H1 (cell line): ENCODE measurements around the gene UNC119. TPM values are rescaled to one million over a fixed set of nuclear protein-coding genes. Genes with fewer than 3 reads are reported as not detected.

Source experiments
- CHD7 ChIP-seq: fragments of 300-600 bp; sonication (generic); IDR thresholded peaks from 2 replicates; pipeline ENCODE4 v1.7.1; 2012; ENCODE audit warnings: low read length, moderate library complexity, mild to moderate bottlenecking, inconsistent platforms; ENCODE audit not compliant: insufficient replicate concordance
- CREB1 ChIP-seq: IDR thresholded peaks from 2 replicates; pipeline ENCODE4 v1.6.1; 2012; ENCODE audit warnings: inconsistent platforms
- JUN ChIP-seq: IDR thresholded peaks from 2 replicates; pipeline ENCODE4 v1.6.1; 2011; ENCODE audit warnings: low read depth, mild to moderate bottlenecking, improper control_type of control experiment, low read length
- KDM1A ChIP-seq: fragments of 200-600, 300-600 bp; sonication (generic); IDR thresholded peaks from 2 replicates; pipeline ENCODE4 v1.7.1; 2016; ENCODE audit warnings: mild to moderate bottlenecking, low read length, borderline replicate concordance
- KDM5A ChIP-seq: fragments of 200-600 bp; IDR thresholded peaks from 2 replicates; pipeline ENCODE4 v1.7.1; 2012; ENCODE audit warnings: mild to moderate bottlenecking, low read length, inconsistent platforms, mixed read lengths
- RNF2 ChIP-seq: fragments of 200-900, 300-1000 bp; sonication (generic); IDR thresholded peaks from 2 replicates; pipeline ENCODE4 v1.7.1; 2016; ENCODE audit warnings: borderline replicate concordance, low read depth, mild to moderate bottlenecking, antibody characterized with exemption, low read length; ENCODE audit not compliant: poor library complexity, severe bottlenecking; ENCODE audit errors: missing control alignments
- SIN3A ChIP-seq, 2 experiments: IDR thresholded peaks in 1 of 2; conservative IDR thresholded peaks in 1 of 2; 2 replicates each; pipeline ENCODE4 v1.6.1; 2011 to 2012; ENCODE audit warnings: low read length in 2 of 2, improper control_type of control experiment in 1 of 2, low read depth in 1 of 2, mild to moderate bottlenecking in 1 of 2
- SIX5 ChIP-seq: IDR thresholded peaks from 2 replicates; pipeline ENCODE4 v1.6.1; 2011; ENCODE audit warnings: mild to moderate bottlenecking, low read depth, low read length
- SUZ12 ChIP-seq: fragments of 200-600 bp; sonication (generic); IDR thresholded peaks from 2 replicates; pipeline ENCODE4 v1.6.1; 2012; ENCODE audit warnings: mild to moderate bottlenecking, inconsistent platforms, low read length, moderate library complexity, mixed read lengths
- YY1 ChIP-seq: IDR thresholded peaks from 2 replicates; pipeline ENCODE4 v1.6.1; 2011; ENCODE audit warnings: low read depth, mild to moderate bottlenecking, low read length
- polyA plus RNA-seq, 7 experiments: library from polyadenylated mRNA; depleted of rRNA in 3 of 7; stranded (reverse) in 5 of 7; unstranded in 2 of 7; fragments of >200 nt in 5 of 7; fragments of 200-250 nt in 2 of 7; gene quantifications; 1 replicate in 5 of 7; 2 replicates in 1 of 7; 4 replicates in 1 of 7; pipeline versions ENCODE4 v1.2.1 to v1.2.3, GENCODE V29; 2011 to 2013; ENCODE audit warnings: missing spikeins in 2 of 7, mixed read lengths in 2 of 7
- total RNA-seq: library from RNA; stranded (reverse); fragmentation: NEBNext Ultra II Directional; extraction: Animal tissue kit (Norgen Biotek cat#: 25700); gene quantifications from 2 replicates; pipeline ENCODE4 v1.2.1, GENCODE V29; 2021

UNC119 gene
- total and polyA plus RNA-seq, 2 of the 8 experiments (the other 6 are each of a cell fraction or from before 2014, with no cell fraction given): 43.5 to 94.4 TPM

DNA sequence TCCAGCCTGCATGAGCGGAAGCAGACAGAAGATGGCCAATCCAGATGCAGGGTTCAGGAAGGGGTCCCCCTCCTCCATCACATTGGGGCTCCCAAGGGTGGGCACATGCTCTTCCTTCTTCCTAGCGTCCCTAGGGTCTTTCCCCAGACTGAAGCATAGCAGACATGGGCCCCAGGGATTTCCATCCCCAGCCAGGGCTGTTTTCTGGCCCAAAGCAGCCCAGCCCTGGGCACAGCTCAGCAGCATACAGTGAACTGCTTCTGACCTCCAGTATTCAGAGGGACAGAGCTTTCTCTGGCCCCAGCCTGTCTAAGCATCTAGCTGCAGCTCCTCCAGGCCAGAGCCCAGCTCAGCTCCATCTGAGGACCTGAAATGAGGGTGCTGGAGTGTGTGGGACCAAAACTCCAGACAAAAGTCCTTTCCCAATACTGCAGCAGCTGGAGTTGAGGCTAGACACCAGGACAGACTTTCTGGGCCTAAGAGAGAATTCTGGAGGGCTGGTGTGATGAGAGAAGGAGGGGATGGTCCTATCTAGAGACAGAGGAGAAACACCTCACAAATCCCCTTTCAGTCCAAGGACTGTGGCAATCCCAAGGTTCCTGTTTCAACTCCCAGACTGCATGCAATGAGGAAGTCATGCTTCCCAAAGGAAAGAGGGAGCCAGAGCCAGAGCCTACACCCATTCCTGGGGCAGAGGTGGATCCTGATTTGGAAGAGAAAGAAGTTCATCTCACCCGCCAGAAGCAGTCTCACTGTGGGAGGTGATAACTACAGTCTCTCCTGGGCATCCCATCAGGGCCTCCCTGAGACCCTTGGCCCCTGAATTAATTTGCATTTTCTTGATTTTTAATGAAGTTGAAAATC, 50.8 kb downstream of the UNC119 start (continued):
- TF ChIP-seq CHD7 (no peak), SIX5 (no peak), KDM5A (no peak), YY1 (no peak), KDM1A (no peak), SIN3A (conservative IDR thresholded peaks at IDR 0.05 in 1 of 2, IDR thresholded peaks at IDR 0.05 in 1 of 2; ENCODE audit: low read depth in 1 of 2, low read length in 2 of 2) (no peak), JUN (no peak), RNF2 (no peak), CREB1 (no peak), SUZ12 (no peak)
